ENCODE data around the gene FERMT3.

GRCh38 chr11:64198511-64198910 is 8.0 kb upstream of the FERMT3 start:
- no peak for TF ChIP-seq TAF1 (IDR thresholded peaks at IDR 0.05; ENCODE audit: low read depth, low read length)
- TF ChIP-seq POLR2A (IDR thresholded peaks at IDR 0.05; ENCODE audit: low read depth, low read length): no peak
- no peak for TF ChIP-seq POLR2AphosphoS5 (IDR thresholded peaks at IDR 0.05; ENCODE audit: low read depth, low read length)
- no peak for TF ChIP-seq SPI1 (IDR thresholded peaks at IDR 0.05; ENCODE audit: low read depth, low read length)
- TF ChIP-seq PAX5 (IDR thresholded peaks at IDR 0.05; ENCODE audit: insufficient read depth, low read length, severe bottlenecking): no peak
